ENCODE measurements around the gene PRR36. TPM values are rescaled to one million over a fixed set of nuclear protein-coding genes. Genes with fewer than 3 reads are reported as not detected.

The PRR36 gene
- total RNA-seq, 2 experiments from 2014 or later = 0.25 to 0.30 TPM

- peak overlapping the region; percentile 69 for H3K4me3 ChIP-seq (ENCODE audit: low read length)
- CTCF ChIA-PET = interaction anchor here (1.0 to 5.6 kb wide), 8 partner anchors 9 to 240 kb away, joined by 3 to 43 read pairs (median 10); partner anchors contain the start of genes MAP2K7, TIMM44 and TRAPPC5
- Mint-ChIP-seq H3K36me3 (ENCODE audit: low read depth) (peaks cover 20% of the 10 kb centered on the region), H3K27me3 (peaks cover 29% of the 10 kb centered on the region), H3K27ac (peak overlapping the region; percentile 79), H3K4me1 (ENCODE audit: low read depth) (peaks cover 37% of the 10 kb centered on the region), H3K9me3 (no peaks in the 10 kb centered on the region), H3K4me3 (peak overlapping the region; percentile 94)
- peaks cover 18% of the 10 kb centered on the region for H3K36me3 ChIP-seq (ENCODE audit: insufficient read depth, low read length)
- DNase-seq (peak; percentile 98 to 100 (median 100)), ATAC-seq (ENCODE audit: poor library complexity) (peak; percentile 73)
- no peak for TF ChIP-seq CTCF (IDR thresholded peaks at IDR 0.05)
- H3K4me1 ChIP-seq (ENCODE audit: insufficient read depth, low read length) = peaks cover 71% of the 10 kb centered on the region
- H3K27ac ChIP-seq (ENCODE audit: low read depth in 1 of 2, low read length in 2 of 2) = peak overlapping the region; percentile 78 to 79
- intact Hi-C loops (cut with DNase I, micrococcal nuclease) = loop anchor here (1.0 to 10.0 kb wide), 6 partner anchors 16 to 1556 kb away; partner anchors contain the start of genes CLPP (in 1 of the 2), NDUFA7 (in 1 of the 2) and RPS28 (in 1 of the 2)
- H3K27me3 ChIP-seq (ENCODE audit: control insufficient read depth in 1 of 2, insufficient read depth in 2 of 2, low read length in 2 of 2) = peaks cover 28% of the 10 kb centered on the region in 2 experiments
- H3K9me3 ChIP-seq (ENCODE audit: control insufficient read depth in 1 of 2, insufficient read depth in 1 of 2, low read length in 2 of 2) = peaks cover 0 to 9% of the 10 kb centered on the region in 2 experiments
- POLR2A ChIA-PET = interaction anchor here (0.8 to 7.7 kb wide), 25 partner anchors 9 to 1548 kb away, joined by 3 to 116 read pairs (median 4); partner anchors contain the start of genes ALKBH7, ARHGEF18, MAP2K7 and PET100
Observed at GRCh38 chr19:7920519-7921301, 46.5 kb upstream of the PRR36 start.

GRCh38 chr19:7919610-7920518, 45.7 kb upstream of the PRR36 start, which contains the start of gene SNAPC2:
Gene SNAPC2, plus strand, starts transcription at chr19:7920338. Its CDS starts 29 bp downstream, at chr19:7920367.
- intact Hi-C loops (cut with DNase I, micrococcal nuclease) = loop anchor here (1.0 to 10.0 kb wide), 6 partner anchors 16 to 1555 kb away; partner anchors contain the start of genes CLPP (in 1 of the 2), NDUFA7 (in 1 of the 2) and RPS28 (in 1 of the 2)

More at GRCh38 chr19:7919610-7920518, 45.7 kb upstream of the PRR36 start, which contains the start of gene SNAPC2:
- peaks cover 20% of the 10 kb centered on the region for H3K36me3 Mint-ChIP-seq (ENCODE audit: low read depth)
- ATAC-seq (ENCODE audit: poor library complexity) (peak; percentile 64), DNase-seq (peak; percentile 93 to 98 (median 96))
- H3K36me3 ChIP-seq (ENCODE audit: insufficient read depth, low read length) = peaks cover 18% of the 10 kb centered on the region
- peak within 1 kb of the TSS; percentile 78 to 79 for H3K27ac ChIP-seq (ENCODE audit: low read depth in 1 of 2, low read length in 2 of 2)
- no peak for TF ChIP-seq CTCF (IDR thresholded peaks at IDR 0.05)
- peaks cover 0 to 9% of the 10 kb centered on the region in 2 experiments for H3K9me3 ChIP-seq (ENCODE audit: control insufficient read depth in 1 of 2, insufficient read depth in 1 of 2, low read length in 2 of 2)
- peak within 1 kb of the TSS; percentile 69 for H3K4me3 ChIP-seq (ENCODE audit: low read length)
- H3K4me1 Mint-ChIP-seq (ENCODE audit: low read depth) = peaks cover 37% of the 10 kb centered on the region
- POLR2A ChIA-PET = interaction anchor here (0.6 to 7.7 kb wide), 25 partner anchors 9 to 1547 kb away, joined by 3 to 116 read pairs (median 4); partner anchors contain the start of genes ALKBH7, ARHGEF18, MAP2K7 and PET100
- H3K4me1 ChIP-seq (ENCODE audit: insufficient read depth, low read length) = peaks cover 70% of the 10 kb centered on the region
- H3K9me3 Mint-ChIP-seq = no peaks in the 10 kb centered on the region
- H3K27me3 ChIP-seq (ENCODE audit: control insufficient read depth in 1 of 2, insufficient read depth in 2 of 2, low read length in 2 of 2) = peaks cover 34 to 35% of the 10 kb centered on the region in 2 experiments
- CTCF ChIA-PET = interaction anchor here (0.8 to 5.6 kb wide), 10 partner anchors 9 to 239 kb away, joined by 3 to 43 read pairs (median 6); partner anchors contain the start of genes MAP2K7, TIMM44 and TRAPPC5
- H3K27ac Mint-ChIP-seq = peak within 1 kb of the TSS; percentile 79
- H3K4me3 Mint-ChIP-seq = peak within 1 kb of the TSS; percentile 94
- H3K27me3 Mint-ChIP-seq = peaks cover 37% of the 10 kb centered on the region

All from CD4-positive, alpha-beta T cell (primary cell).